HK-2 (cell line): ENCODE results near the gene FMNL2.
"Not testable (repeated sequence)": the region's sequence is repeated elsewhere in the genome, so short reads cannot be mapped to it uniquely, and the experiment has no call there.

Experiments
- DNase-seq: peaks from one replicate; pipeline ENCODE4 v3.0.0-alpha.2; 2018; ENCODE audit not compliant: unreplicated experiment

FMNL2 gene

GRCh38 chr2:152470861-152471854, 136.2 kb downstream of the FMNL2 start:
- no peak for DNase-seq

GRCh38 chr2:152472481-152472887, 137.5 kb downstream of the FMNL2 start:
- no peak for DNase-seq

- no peak for DNase-seq
These were observed 138.3 kb downstream of the FMNL2 start for GRCh38 chr2:152473151-152473857.

- not testable (repeated sequence) for DNase-seq
These were observed 139.5 kb downstream of the FMNL2 start for GRCh38 chr2:152474523-152474922.

- DNase-seq: no peak
These were observed 141.0 kb downstream of the FMNL2 start for GRCh38 chr2:152475982-152476381.

- no peak for DNase-seq
These were observed 142.5 kb downstream of the FMNL2 start for GRCh38 chr2:152477347-152478092.

- DNase-seq: no peak
These were observed 144.3 kb downstream of the FMNL2 start for GRCh38 chr2:152479282-152479681.

- DNase-seq: no peak
These were observed 145.9 kb downstream of the FMNL2 start for GRCh38 chr2:152480821-152481399.

GRCh38 chr2:152481881-152482583, 147.1 kb downstream of the FMNL2 start:
- no peak for DNase-seq

- DNase-seq: no peak
These were observed 148.5 kb downstream of the FMNL2 start for GRCh38 chr2:152483276-152484063.

- peak; percentile 28 for DNase-seq
These were observed 151.2 kb downstream of the FMNL2 start for GRCh38 chr2:152485954-152486736.

GRCh38 chr2:152486737-152487400, 151.9 kb downstream of the FMNL2 start:
- no peak for DNase-seq

GRCh38 chr2:152488075-152488474, 153.1 kb downstream of the FMNL2 start:
- DNase-seq: no peak

GRCh38 chr2:152489364-152489763, 154.4 kb downstream of the FMNL2 start:
- DNase-seq: no peak

- no peak for DNase-seq
These were observed 155.9 kb downstream of the FMNL2 start for GRCh38 chr2:152490686-152491455.

- no peak for DNase-seq
These were observed 157.2 kb downstream of the FMNL2 start for GRCh38 chr2:152492131-152492530.

GRCh38 chr2:152492911-152493310, 157.9 kb downstream of the FMNL2 start:
- DNase-seq: no peak

GRCh38 chr2:152493417-152493816, 158.4 kb downstream of the FMNL2 start:
- no peak for DNase-seq
